Smooth muscle cell (in vitro differentiated cells): Measurements from ENCODE around the gene C22orf42. TPM values are rescaled to one million over a fixed set of nuclear protein-coding genes. Genes with fewer than 3 reads are reported as not detected.
"Not testable (repeated sequence)": the region's sequence is repeated elsewhere in the genome, so short reads cannot be mapped to it uniquely, and the experiment has no call there.

Experiments used
- DNase-seq: peaks from one replicate; lab custom pipeline; 2025; ENCODE audit not compliant: unreplicated experiment; lab: John Stamatoyannopoulos, UW
- H2AFZ ChIP-seq: fragments of 200-600 bp; sonication (generic); 2 replicates; pipeline ENCODE4 v1.6.0; 2016; ENCODE audit warnings: antibody characterized with exemption, low read depth, mild to moderate bottlenecking
- H3F3A ChIP-seq: fragments of 200-600 bp; sonication (generic); 2 replicates; pipeline ENCODE4 v1.6.0; 2017; ENCODE audit warnings: antibody characterized with exemption, low read depth
- H3K27ac ChIP-seq: fragments of 200-600 bp; sonication (generic); 2 replicates; pipeline ENCODE4 v1.5.1; 2016; ENCODE audit warnings: low read depth, mild to moderate bottlenecking
- H3K27me3 ChIP-seq: fragments of 200-600 bp; sonication (generic); 2 replicates; pipeline ENCODE4 v1.6.1; 2016; ENCODE audit warnings: low read depth, mild to moderate bottlenecking
- H3K36me3 ChIP-seq: fragments of 200-600 bp; sonication (generic); 2 replicates; pipeline ENCODE4 v1.5.1; 2016; ENCODE audit warnings: low read depth
- H3K4me1 ChIP-seq: fragments of 200-600 bp; sonication (generic); 2 replicates; pipeline ENCODE4 v1.5.1; 2016; ENCODE audit warnings: low read depth
- H3K4me2 ChIP-seq: fragments of 200-600 bp; sonication (generic); 2 replicates; pipeline ENCODE4 v1.6.0; 2016; ENCODE audit warnings: mild to moderate bottlenecking
- H3K4me3 ChIP-seq: fragments of 200-600 bp; sonication (generic); 2 replicates; pipeline ENCODE4 v1.5.1; 2016; ENCODE audit warnings: mild to moderate bottlenecking
- H3K79me2 ChIP-seq: fragments of 200-600 bp; sonication (generic); 2 replicates; pipeline ENCODE4 v1.6.0; 2016; ENCODE audit warnings: low read depth, mild to moderate bottlenecking
- H3K9ac ChIP-seq: fragments of 200-600 bp; sonication (generic); 2 replicates; pipeline ENCODE4 v1.6.0; 2016; ENCODE audit warnings: low read depth
- H3K9me3 ChIP-seq: fragments of 200-600 bp; sonication (generic); replicated peaks from 2 replicates; pipeline ENCODE4 v1.5.1; 2016; ENCODE audit warnings: low read depth
- H4K20me1 ChIP-seq: fragments of 200-600 bp; sonication (generic); 2 replicates; pipeline ENCODE4 v1.6.0; 2016; ENCODE audit warnings: low read depth
- CTCF ChIP-seq: fragments of 200-600 bp; sonication (generic); IDR thresholded peaks from 2 replicates; pipeline ENCODE4 v1.5.1; 2017; ENCODE audit warnings: borderline replicate concordance, mild to moderate bottlenecking, antibody characterized with exemption; ENCODE audit not compliant: insufficient read depth, poor library complexity, severe bottlenecking
- WGBS: methylation state at CpG from one replicate; pipeline ENCODE4 v1.1.7; 2016; ENCODE audit warnings: low lambda C conversion rate; 5-methylcytosine and 5-hydroxymethylcytosine counted together
- polyA plus RNA-seq: library from polyadenylated mRNA; unstranded; fragments of >200 nt; fragmentation: Nextera tagmentation; extraction: Ambion mirVana; gene quantifications from 2 replicates; pipeline ENCODE4 v1.2.1, GENCODE V29; 2016
- total RNA-seq: library from RNA; depleted of rRNA; stranded (reverse); fragments of >200 nt; gene quantifications from 2 replicates; pipeline ENCODE4 v1.2.3, GENCODE V29; 2014

The C22orf42 gene
- total and polyA plus RNA-seq, 2 experiments from 2014 or later = not detected

- H3K36me3 ChIP-seq, H3K4me3 ChIP-seq, H3K79me2 ChIP-seq, H3K9me3 ChIP-seq, H4K20me1 ChIP-seq, H2AFZ ChIP-seq, DNase-seq, H3K9ac ChIP-seq, H3F3A ChIP-seq, H3K27ac ChIP-seq, H3K4me1 ChIP-seq, H3K4me2 ChIP-seq: not testable (repeated sequence)
- WGBS = 81% methylated on average over 3 of the region's 3 CpGs
- peaks cover 30% of the 10 kb centered on the region for H3K27me3 ChIP-seq
Measured at GRCh38 chr22:32195900-32196299, 36.8 kb upstream of the C22orf42 start.

- H2AFZ ChIP-seq, H3K4me3 ChIP-seq, H3K36me3 ChIP-seq, H3K9me3 ChIP-seq, H3K4me2 ChIP-seq, DNase-seq, H3K27ac ChIP-seq, H3K79me2 ChIP-seq, H4K20me1 ChIP-seq, H3K4me1 ChIP-seq, H3K9ac ChIP-seq, H3F3A ChIP-seq: not testable (repeated sequence)
- WGBS = 85% methylated on average over 9 of the region's 9 CpGs
- peaks cover 20% of the 10 kb centered on the region for H3K27me3 ChIP-seq
Measured at GRCh38 chr22:32193346-32193745, 34.2 kb upstream of the C22orf42 start.

- H3K4me1 ChIP-seq, H3K36me3 ChIP-seq, H3K4me3 ChIP-seq, H4K20me1 ChIP-seq, H3K9ac ChIP-seq, H3K4me2 ChIP-seq, H2AFZ ChIP-seq, H3K79me2 ChIP-seq, DNase-seq, H3K9me3 ChIP-seq, H3K27ac ChIP-seq, H3F3A ChIP-seq: not testable (repeated sequence)
- peaks cover 12% of the 10 kb centered on the region for H3K27me3 ChIP-seq
- WGBS = 85% methylated on average over 15 of the region's 15 CpGs
Measured at GRCh38 chr22:32191021-32191420, 31.9 kb upstream of the C22orf42 start.

- TF ChIP-seq CTCF = no peak
- no peak overlapping the region for H3K27ac ChIP-seq
- H3K4me3 ChIP-seq = no peak overlapping the region
- 82% methylated on average over 3 of the region's 3 CpGs for WGBS
- no peak overlapping the region for H2AFZ ChIP-seq
- H3K9me3 ChIP-seq = no peaks in the 10 kb centered on the region
- H3K79me2 ChIP-seq = no peaks in the 10 kb centered on the region
- no peaks in the 10 kb centered on the region for H4K20me1 ChIP-seq
- H3K4me2 ChIP-seq = no peak overlapping the region
- H3K4me1 ChIP-seq = no peaks in the 10 kb centered on the region
- peaks cover 26% of the 10 kb centered on the region for H3K27me3 ChIP-seq
- no peaks in the 10 kb centered on the region for H3K36me3 ChIP-seq
- no peak for DNase-seq
- H3K9ac ChIP-seq = no peak overlapping the region
- no peaks in the 10 kb centered on the region for H3F3A ChIP-seq
Measured at GRCh38 chr22:32185821-32186220, 26.7 kb upstream of the C22orf42 start.

- H3K4me3 ChIP-seq = no peak overlapping the region
- WGBS = 84% methylated on average over 3 of the region's 3 CpGs
- no peaks in the 10 kb centered on the region for H3K79me2 ChIP-seq
- H3K4me1 ChIP-seq = no peaks in the 10 kb centered on the region
- no peaks in the 10 kb centered on the region for H3F3A ChIP-seq
- no peak for DNase-seq
- H3K4me2 ChIP-seq = no peak overlapping the region
- H2AFZ ChIP-seq = no peak overlapping the region
- no peak for TF ChIP-seq CTCF
- H4K20me1 ChIP-seq = no peaks in the 10 kb centered on the region
- H3K9me3 ChIP-seq = no peaks in the 10 kb centered on the region
- no peaks in the 10 kb centered on the region for H3K36me3 ChIP-seq
- H3K9ac ChIP-seq = no peak overlapping the region
- H3K27me3 ChIP-seq = peaks cover 39% of the 10 kb centered on the region
- no peak overlapping the region for H3K27ac ChIP-seq
Measured at GRCh38 chr22:32183625-32184024, 24.5 kb upstream of the C22orf42 start.
